Measurements from ENCODE around the gene PSMA8. TPM values are rescaled to one million over a fixed set of nuclear protein-coding genes. Genes with fewer than 3 reads are reported as not detected.
A peak's percentile ranks its signal among the peaks of the same experiment; 100 is the strongest.
"Not testable (repeated sequence)": the region's sequence is repeated elsewhere in the genome, so short reads cannot be mapped to it uniquely, and the experiment has no call there.

PSMA8 gene
- total and polyA plus RNA-seq, 2 of the 13 experiments (the other 11 are each of a cell fraction or from before 2014, with no cell fraction given) = not detected

DNA sequence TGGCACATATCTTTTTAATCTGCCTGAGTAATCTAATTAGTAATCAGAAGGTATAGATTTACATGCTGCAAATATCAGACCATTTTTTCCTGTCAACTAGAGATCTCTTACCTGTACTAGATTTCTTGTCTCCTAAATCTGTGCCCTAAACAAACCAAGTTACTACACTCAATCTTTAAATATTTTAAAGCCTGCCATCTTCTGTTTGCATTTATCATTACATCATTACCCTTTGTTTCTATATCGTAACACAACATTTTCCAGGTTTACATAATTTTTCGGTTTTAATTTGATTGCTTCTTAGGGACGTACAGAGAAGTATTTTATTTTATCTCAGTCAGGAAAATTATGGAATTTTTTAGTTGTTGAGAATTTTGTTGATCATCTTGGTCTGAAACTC is 25.7 kb downstream of the PSMA8 start:
- no peak overlapping the region for H3K4me3 ChIP-seq (replicated peaks in 1 of 3; ENCODE audit: insufficient read depth in 1 of 3, low read depth in 2 of 3, low read length in 3 of 3)
- DNase-seq (ENCODE audit: low spot score) (no peak), ATAC-seq (no peak), FAIRE-seq (no peak)
- BruUV-seq (replicated peaks) = no TSS peak
- ChIA-PET CTCF (ENCODE audit: low intra/inter-chr PET ratio, low total read pairs) (interaction anchor here (1.3 kb wide), 1 partner anchor 238 kb away, joined by 4 read pairs; no protein-coding TSS in a partner anchor), POLR2A (no interaction called here)
- H3K27me3 ChIP-seq (ENCODE audit: control insufficient read depth in 1 of 2, insufficient read depth in 2 of 2, low read length in 2 of 2) = 0 out of 5 replicates have a peak, but pooled peaks cover 0 to 3% of the 10 kb centered on the region in 2 experiments
- no peaks in the 10 kb centered on the region for H3K4me1 ChIP-seq (ENCODE audit: insufficient read depth, low read length)
- H3K36me3 ChIP-seq (replicated peaks in 1 of 2; ENCODE audit: control insufficient read depth in 1 of 2, insufficient read depth in 2 of 2, low read length in 2 of 2) = no peaks in the 10 kb centered on the region
- no peak overlapping the region for H3K27ac ChIP-seq (ENCODE audit: extremely low read length, insufficient read depth, low read length)
- no peak overlapping the region for H3K9ac ChIP-seq (ENCODE audit: insufficient read depth, low read depth, low read length)
- H3K79me2 ChIP-seq (ENCODE audit: insufficient read depth, low read length) = no peaks in the 10 kb centered on the region
- intact Hi-C loops (cut with micrococcal nuclease; ENCODE audit: unreplicated experiment) = loop anchor here (1.0 kb wide), 1 partner anchor 238 kb away; no protein-coding TSS in a partner anchor
- 6% methylated on average over 3 of the region's 3 CpGs for WGBS (ENCODE audit: low lambda C conversion rate)
- H3K9me3 ChIP-seq (ENCODE audit: low read length) = no peaks in the 10 kb centered on the region
- H2AFZ ChIP-seq (ENCODE audit: low read length) = no peak overlapping the region
- peak; percentile 18; the same call in 1 of the 2 replicates for TF ChIP-seq ATF7 (IDR thresholded peaks at IDR 0.05)
- no peak for TF ChIP-seq ATF7 (CRISPR knock-in tag; IDR thresholded peaks at IDR 0.05)
- TF ChIP-seq SRF (IDR thresholded peaks at IDR 0.05; ENCODE audit: low read depth, low read length) = no peak
- no peaks in the 10 kb centered on the region for H4K20me1 ChIP-seq (ENCODE audit: insufficient read depth, low read length)
- in situ Hi-C loops (cut with HindIII; ENCODE audit: extremely low pct_ligation_motif_present, low pct_unique_long_range_greater_than_20kb) = no loop called here
- no peak overlapping the region for H3K4me2 ChIP-seq (ENCODE audit: low read depth, low read length)

DNA sequence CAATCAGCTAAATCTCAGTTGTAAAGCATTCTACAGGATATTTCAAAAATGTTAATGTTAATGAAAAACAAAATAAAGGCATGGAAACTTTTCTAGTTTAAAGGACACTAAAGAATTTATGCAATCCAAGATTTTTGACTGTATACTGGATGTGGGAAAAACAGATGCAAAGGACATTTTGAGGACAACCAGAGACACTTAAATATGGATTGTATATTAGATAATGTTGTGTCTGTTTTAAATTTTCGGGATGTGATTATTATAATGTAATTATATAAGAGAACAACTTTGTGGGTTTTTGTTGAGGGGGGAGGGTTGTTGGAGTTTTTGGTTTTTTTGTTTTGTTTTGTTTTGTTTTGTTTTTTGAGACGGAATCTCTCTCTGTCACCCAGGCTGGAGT is 30.9 kb downstream of the PSMA8 start:
- H3K9ac ChIP-seq (ENCODE audit: insufficient read depth, low read depth, low read length) = no peak overlapping the region
- no peak overlapping the region for H3K27ac ChIP-seq (ENCODE audit: extremely low read length, insufficient read depth, low read length)
- WGBS (ENCODE audit: low lambda C conversion rate) = 11% methylated on average over 2 of the region's 2 CpGs
- no peaks in the 10 kb centered on the region for H3K79me2 ChIP-seq (ENCODE audit: insufficient read depth, low read length)
- H3K4me1 ChIP-seq (ENCODE audit: insufficient read depth, low read length) = no peaks in the 10 kb centered on the region
- TF ChIP-seq, protein P1, sequence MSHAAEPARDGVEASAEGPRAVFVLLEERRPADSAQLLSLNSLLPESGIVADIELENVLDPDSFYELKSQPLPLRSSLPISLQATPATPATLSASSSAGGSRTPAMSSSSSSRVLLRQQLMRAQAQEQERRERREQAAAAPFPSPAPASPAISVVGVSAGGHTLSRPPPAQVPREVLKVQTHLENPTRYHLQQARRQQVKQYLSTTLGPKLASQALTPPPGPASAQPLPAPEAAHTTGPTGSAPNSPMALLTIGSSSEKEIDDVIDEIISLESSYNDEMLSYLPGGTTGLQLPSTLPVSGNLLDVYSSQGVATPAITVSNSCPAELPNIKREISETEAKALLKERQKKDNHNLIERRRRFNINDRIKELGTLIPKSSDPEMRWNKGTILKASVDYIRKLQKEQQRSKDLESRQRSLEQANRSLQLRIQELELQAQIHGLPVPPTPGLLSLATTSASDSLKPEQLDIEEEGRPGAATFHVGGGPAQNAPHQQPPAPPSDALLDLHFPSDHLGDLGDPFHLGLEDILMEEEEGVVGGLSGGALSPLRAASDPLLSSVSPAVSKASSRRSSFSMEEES (CRISPR knock-in tag; IDR thresholded peaks at IDR 0.05) = no peak
- no peak for TF ChIP-seq ATAD3A (CRISPR knock-in tag; IDR thresholded peaks at IDR 0.05)
- no peak for TF ChIP-seq ZNF773 (CRISPR knock-in tag; IDR thresholded peaks at IDR 0.05; ENCODE audit: borderline replicate concordance)
- DNase-seq (ENCODE audit: low spot score) (no peak), ATAC-seq (no peak), FAIRE-seq (no peak)
- POLR2A ChIA-PET = no interaction called here
- no peak overlapping the region for H3K4me2 ChIP-seq (ENCODE audit: low read depth, low read length)
- no TSS peak for BruUV-seq (replicated peaks)
- no peak overlapping the region for H3K4me3 ChIP-seq (replicated peaks in 1 of 3; ENCODE audit: insufficient read depth in 1 of 3, low read depth in 2 of 3, low read length in 3 of 3)
- intact Hi-C loops (cut with micrococcal nuclease; ENCODE audit: unreplicated experiment) = no loop called here
- in situ Hi-C loops (cut with HindIII; ENCODE audit: extremely low pct_ligation_motif_present, low pct_unique_long_range_greater_than_20kb) = no loop called here
- no peaks in the 10 kb centered on the region for H3K36me3 ChIP-seq (replicated peaks in 1 of 2; ENCODE audit: control insufficient read depth in 1 of 2, insufficient read depth in 2 of 2, low read length in 2 of 2)
- H4K20me1 ChIP-seq (ENCODE audit: insufficient read depth, low read length) = no peaks in the 10 kb centered on the region
- no peaks in the 10 kb centered on the region for H3K9me3 ChIP-seq (ENCODE audit: low read length)
- no peak overlapping the region for H2AFZ ChIP-seq (ENCODE audit: low read length)
- CTCF ChIA-PET (ENCODE audit: low intra/inter-chr PET ratio, low total read pairs) = no interaction called here
- peaks cover 0 to 6% of the 10 kb centered on the region in 2 experiments; a peak in 1 of 5 replicates for H3K27me3 ChIP-seq (ENCODE audit: control insufficient read depth in 1 of 2, insufficient read depth in 2 of 2, low read length in 2 of 2)

DNA sequence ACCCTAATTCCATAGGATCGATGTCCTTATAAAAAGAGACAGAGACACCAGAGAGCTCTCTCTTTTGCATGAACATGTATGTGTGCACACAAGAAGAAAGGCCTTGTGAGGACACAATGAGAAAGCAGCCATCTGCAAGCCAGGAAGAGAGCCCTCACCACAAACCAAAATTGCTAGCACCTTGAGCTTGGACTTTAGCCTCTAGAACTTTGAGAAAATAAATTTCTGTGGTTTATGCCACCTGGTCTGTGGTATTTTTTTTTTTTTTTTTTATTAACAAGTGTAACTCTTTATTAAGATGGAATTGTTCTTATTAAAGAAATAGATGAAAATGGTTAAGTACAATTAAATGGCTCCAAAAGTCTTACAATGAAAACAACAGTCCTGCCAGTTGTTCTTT is 33.9 kb downstream of the PSMA8 start:
- H3K27ac ChIP-seq (ENCODE audit: extremely low read length, insufficient read depth, low read length); H3K9me3 ChIP-seq (ENCODE audit: low read length); H2AFZ ChIP-seq (ENCODE audit: low read length); H3K4me1 ChIP-seq (ENCODE audit: insufficient read depth, low read length); H3K9ac ChIP-seq (ENCODE audit: insufficient read depth, low read depth, low read length); FAIRE-seq; H3K27me3 ChIP-seq (ENCODE audit: control insufficient read depth in 1 of 2, insufficient read depth in 2 of 2, low read length in 2 of 2); CTCF ChIA-PET (ENCODE audit: low intra/inter-chr PET ratio, low total read pairs); H4K20me1 ChIP-seq (ENCODE audit: insufficient read depth, low read length); H3K4me3 ChIP-seq (replicated peaks in 1 of 3; ENCODE audit: insufficient read depth in 1 of 3, low read depth in 2 of 3, low read length in 3 of 3); POLR2A ChIA-PET; DNase-seq (ENCODE audit: low spot score); BruUV-seq (replicated peaks); in situ Hi-C loops (cut with HindIII; ENCODE audit: extremely low pct_ligation_motif_present, low pct_unique_long_range_greater_than_20kb); H3K4me2 ChIP-seq (ENCODE audit: low read depth, low read length); H3K36me3 ChIP-seq (replicated peaks in 1 of 2; ENCODE audit: control insufficient read depth in 1 of 2, insufficient read depth in 2 of 2, low read length in 2 of 2); ATAC-seq; intact Hi-C loops (cut with micrococcal nuclease; ENCODE audit: unreplicated experiment); H3K79me2 ChIP-seq (ENCODE audit: insufficient read depth, low read length): not testable (repeated sequence)
- WGBS (ENCODE audit: low lambda C conversion rate) = 50% methylated on average over 1 of the region's 1 CpG

All from HepG2 (cell line).